Right lobe of liver (tissue), 6 donors: Measurements from ENCODE around the gene VAMP8. TPM values are rescaled to one million over a fixed set of nuclear protein-coding genes. Genes with fewer than 3 reads are reported as not detected.
"Not testable (repeated sequence)": the region's sequence is repeated elsewhere in the genome, so short reads cannot be mapped to it uniquely, and the experiment has no call there.

Experiments
- ATAC-seq, 4 donors: fragments of 200-7000 bp; cut with Tn5 transposase; one replicate each; pipeline ENCODE4 v1.9.1; 2020; ENCODE audit warnings: mild to moderate bottlenecking in 4 of 4, moderate library complexity in 4 of 4
- DNase-seq, 3 donors: peaks; one replicate each; pipeline ENCODE4 v3.0.0-alpha.2; 2020
- H3K27ac ChIP-seq, 3 donors: fragments of 200-600 bp; one replicate each; pipeline ENCODE4 v1.8.0; 2022
- H3K27me3 ChIP-seq, 2 donors: fragments of 200-600 bp; one replicate each; pipeline ENCODE4 v1.8.0; 2022
- H3K36me3 ChIP-seq, 4 donors: fragments of 200-600 bp; sonication (generic) in 1 of 4; one replicate each; pipeline versions ENCODE4 v1.5.1 to v1.8.0; 2017 to 2022; ENCODE audit warnings: control low read depth in 1 of 4
- H3K4me1 ChIP-seq, 4 donors: fragments of 200-600 bp; sonication (generic) in 1 of 4; one replicate each; pipeline versions ENCODE4 v1.5.1 to v1.8.0; 2017 to 2022; ENCODE audit warnings: control low read depth in 1 of 4
- H3K4me3 ChIP-seq, 3 donors: fragments of 200-600 bp; one replicate each; pipeline ENCODE4 v1.8.0; 2022
- H3K9me3 ChIP-seq, 4 donors: fragments of 200-600 bp; sonication (generic) in 1 of 4; one replicate each; pipeline versions ENCODE4 v1.5.1 to v1.8.0; 2017 to 2022; ENCODE audit warnings: control low read depth in 1 of 4
- CTCF ChIP-seq, 4 donors: fragments of 200-600 bp in 3 of 4; fragments of 450-650 bp in 1 of 4; IDR thresholded peaks; one replicate each; pipeline versions ENCODE4 v1.5.1 to v1.8.0; 2016 to 2022; ENCODE audit warnings: antibody characterized with exemption in 4 of 4, mild to moderate bottlenecking in 2 of 4
- POLR2A ChIP-seq: fragments of 450-650 bp; IDR thresholded peaks from one replicate; pipeline ENCODE4 v1.6.1; 2017; ENCODE audit warnings: antibody characterized with exemption, mild to moderate bottlenecking
- WGBS: methylation state at CpG from one replicate; pipeline ENCODE4 v1.1.6; 2018; ENCODE audit warnings: low coverage, low lambda C conversion rate; ENCODE audit not compliant: insufficient coverage; ENCODE audit errors: missing lambda C conversion rate; 5-methylcytosine and 5-hydroxymethylcytosine counted together
- intact Hi-C, 2 donors: fragments of 100-400 bp; cut with DNase I; formaldehyde crosslinking; loops; one replicate each; pipeline versions ENCODE4 v1.11.2 to v1.14.1; 2022
- total RNA-seq, 6 experiments: library from RNA; depleted of rRNA in 2 of 6; stranded (reverse); fragments of >200 nt in 2 of 6; fragmentation: NEBNext Ultra II Directional in 3 of 6; extraction: Animal tissue kit (Norgen Biotek cat#: 25700) in 3 of 6; gene quantifications; one replicate each; pipeline versions ENCODE4 v1.1.0 to v1.2.4, GENCODE V29; 2016 to 2023
- donor health status: DM: no; HTN: yes; CAD: no.
- donor health status: DM: no; HTN: no; CAD: no.
- donor health status: DM: no; HTN: no; CAD: no.
- donor health status: DM: no; HTN: yes; CAD: no.
- donor health status: DM: no; HTN: yes; CAD: no.

The VAMP8 gene
- total RNA-seq, 6 experiments from 2014 or later: 59.5 to 107 (median 74.5) TPM

DNA sequence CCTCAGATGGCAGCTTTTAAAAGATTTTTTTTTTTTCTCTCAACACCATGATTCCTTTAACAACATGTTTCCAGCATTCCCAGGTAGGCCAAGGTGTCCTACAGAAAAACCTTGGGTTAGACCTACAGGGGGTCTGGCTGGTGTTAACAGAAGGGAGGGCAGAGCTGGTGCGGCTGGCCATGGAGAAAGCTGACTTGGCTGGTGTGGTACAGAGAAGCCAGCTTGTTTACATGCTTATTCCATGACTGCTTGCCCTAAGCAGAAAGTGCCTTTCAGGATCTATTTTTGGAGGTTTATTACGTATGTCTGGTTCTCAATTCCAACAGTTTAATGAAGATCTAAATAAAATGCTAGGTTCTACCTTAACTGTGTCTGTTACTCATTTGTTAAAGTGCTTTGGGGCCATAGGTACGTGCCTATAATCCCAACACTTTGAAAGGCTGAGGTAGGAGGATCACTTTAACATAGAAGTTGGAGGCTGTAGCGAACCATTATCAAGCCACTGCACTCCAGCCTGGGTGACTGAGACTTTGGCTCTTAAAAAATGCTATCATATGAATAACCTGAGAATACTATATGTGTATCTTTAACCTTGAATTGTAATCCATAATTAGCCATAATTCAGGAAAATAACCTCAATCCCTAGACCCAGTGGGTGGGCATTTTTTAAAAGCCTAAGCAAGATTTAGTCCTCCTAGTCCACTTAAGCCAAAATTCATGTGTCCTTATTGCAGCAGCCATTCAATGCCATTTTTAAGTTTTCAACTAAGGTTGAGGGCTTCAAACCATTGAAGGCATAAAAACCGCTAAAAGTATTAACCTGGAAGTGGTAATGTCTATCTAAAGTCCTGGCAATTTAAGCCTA, 32.2 kb upstream of the VAMP8 start:
- not testable (repeated sequence) for ATAC-seq, H3K27ac ChIP-seq

GRCh38 chr2:85545780-85546240, 31.6 kb upstream of the VAMP8 start:
- H3K36me3 ChIP-seq: peaks cover 20 to 77% (median 44%) of the 10 kb centered on the region in 4 donors
- TF ChIP-seq POLR2A: peak; percentile 4
- no peak for TF ChIP-seq CTCF (IDR thresholded peaks at IDR 0.05)
- intact Hi-C loops: no loop called here
- H3K9me3 ChIP-seq: no peaks in the 10 kb centered on the region
- H3K4me1 ChIP-seq: peaks cover 0 to 22% (median 8%) of the 10 kb centered on the region in 4 donors
- DNase-seq (no peak), ATAC-seq (no peak)
- no peak overlapping the region for H3K4me3 ChIP-seq
- 77% methylated on average over 3 of the region's 5 CpGs for WGBS
- no peak overlapping the region for H3K27ac ChIP-seq
- no peaks in the 10 kb centered on the region for H3K27me3 ChIP-seq

More for the DNA sequence above, 32.2 kb upstream of the VAMP8 start:
- peaks cover 15 to 74% (median 40%) of the 10 kb centered on the region in 4 donors for H3K36me3 ChIP-seq
- H3K27me3 ChIP-seq, H3K4me3 ChIP-seq, intact Hi-C loops, DNase-seq, H3K9me3 ChIP-seq: not testable (repeated sequence)
- TF ChIP-seq POLR2A: peak; percentile 11
- WGBS: 93% methylated on average over 3 of the region's 5 CpGs
- peaks cover 0 to 26% (median 8%) of the 10 kb centered on the region in 4 donors for H3K4me1 ChIP-seq

DNA sequence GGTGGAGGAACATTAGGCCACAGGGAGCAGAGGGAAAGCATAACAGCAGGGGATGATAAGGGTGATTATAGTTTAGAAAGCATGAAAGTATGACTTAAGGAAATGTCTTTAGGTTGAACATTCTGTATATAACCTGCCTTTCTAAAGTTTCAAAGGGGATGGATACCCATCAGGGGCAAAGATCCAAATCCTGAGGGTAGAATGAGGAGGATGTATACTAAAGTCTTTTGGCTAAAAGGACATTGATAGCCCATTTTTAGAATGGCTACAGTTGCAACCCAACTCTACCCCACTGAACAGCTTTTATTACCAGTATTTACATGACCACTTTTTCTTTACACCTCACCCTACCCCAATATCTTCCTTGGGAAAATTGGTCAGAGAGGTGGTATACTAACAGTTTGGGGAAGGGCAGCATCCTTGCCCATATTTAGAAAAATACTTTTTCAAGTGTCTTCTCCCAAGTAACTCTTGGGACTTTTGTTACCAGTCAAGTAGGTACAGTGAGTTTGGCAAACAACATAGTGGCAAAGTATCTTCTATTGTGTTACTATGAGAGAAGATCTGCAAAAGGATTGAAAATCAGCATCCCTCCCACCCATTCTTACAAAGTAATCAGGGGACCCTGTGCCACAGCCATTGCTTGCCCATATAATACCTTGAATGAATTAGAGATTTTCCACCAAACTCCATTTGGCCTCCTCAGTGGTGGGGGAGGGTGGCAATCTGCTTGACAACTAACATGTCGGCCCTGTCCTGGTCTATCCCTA, 30.1 kb upstream of the VAMP8 start:
- Histone ChIP-seq H3K9me3 (no peaks in the 10 kb centered on the region), H3K4me3 (no peak overlapping the region), H3K27ac (no peak overlapping the region), H3K27me3 (no peaks in the 10 kb centered on the region), H3K4me1 (peaks cover 0 to 7% (median 2%) of the 10 kb centered on the region in 4 donors), H3K36me3 (peaks cover 20 to 76% (median 39%) of the 10 kb centered on the region in 4 donors)
- 75% methylated on average over 1 of the region's 1 CpG for WGBS
- intact Hi-C loops: no loop called here
- no peak for DNase-seq
- ATAC-seq: peak in 2 of 4 donors; percentile 1 to 3
- TF ChIP-seq POLR2A (peak; percentile 8), CTCF (IDR thresholded peaks at IDR 0.05) (no peak)

DNA sequence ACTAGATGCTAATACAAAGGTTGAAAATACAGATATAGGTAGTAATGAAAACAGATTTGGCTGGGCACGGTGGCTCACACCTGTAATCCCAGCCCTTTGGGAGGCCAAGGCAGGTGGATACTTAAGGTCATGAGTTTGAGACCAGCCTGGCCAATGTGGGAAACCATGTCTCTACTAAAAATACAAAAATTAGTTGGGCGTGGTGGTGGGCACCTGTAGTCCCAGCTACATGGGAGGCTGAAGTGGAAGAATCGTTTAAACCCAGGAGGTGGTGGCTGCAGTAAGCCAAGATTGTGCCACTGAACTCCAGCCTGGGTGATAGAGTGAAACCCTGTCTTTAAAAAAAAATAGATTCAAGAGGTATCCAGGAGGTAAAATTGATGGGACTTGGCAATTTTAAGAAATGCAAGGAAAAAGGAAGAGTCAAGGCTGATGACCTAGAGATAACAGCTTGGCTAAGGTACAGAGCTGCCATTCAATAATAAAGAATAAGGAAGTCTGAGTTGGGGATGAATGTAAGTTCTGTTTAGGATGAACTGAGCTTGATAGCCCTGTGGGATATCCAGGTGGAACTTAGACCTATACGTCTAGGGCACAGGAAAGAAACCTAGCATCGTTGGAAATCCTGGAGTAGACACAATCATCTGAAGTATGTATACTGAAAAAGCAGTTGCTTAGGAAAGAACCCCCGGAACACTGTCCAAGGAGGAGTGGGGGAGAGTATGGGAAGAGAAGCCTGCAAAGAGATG, 29.4 kb upstream of the VAMP8 start:
- Histone ChIP-seq H3K27me3 (no peaks in the 10 kb centered on the region), H3K4me3 (no peak overlapping the region), H3K27ac (no peak overlapping the region), H3K9me3 (no peaks in the 10 kb centered on the region), H3K36me3 (peaks cover 12 to 76% (median 35%) of the 10 kb centered on the region in 4 donors), H3K4me1 (no peaks in the 10 kb centered on the region)
- TF ChIP-seq CTCF (IDR thresholded peaks at IDR 0.05): no peak
- peak; percentile 40 for TF ChIP-seq POLR2A
- ATAC-seq: no peak
- intact Hi-C loops: no loop called here
- no peak for DNase-seq
- 68% methylated on average over 6 of the region's 6 CpGs for WGBS
